ENCODE results near the gene SMNDC1. TPM values are rescaled to one million over a fixed set of nuclear protein-coding genes. Genes with fewer than 3 reads are reported as not detected.
A peak's percentile ranks its signal among the peaks of the same experiment; 100 is the strongest.

Gene SMNDC1
- polyA plus RNA-seq, 2 of the 4 experiments (the other 2 are of a cell fraction) = 27.5 to 40.2 TPM

DNA sequence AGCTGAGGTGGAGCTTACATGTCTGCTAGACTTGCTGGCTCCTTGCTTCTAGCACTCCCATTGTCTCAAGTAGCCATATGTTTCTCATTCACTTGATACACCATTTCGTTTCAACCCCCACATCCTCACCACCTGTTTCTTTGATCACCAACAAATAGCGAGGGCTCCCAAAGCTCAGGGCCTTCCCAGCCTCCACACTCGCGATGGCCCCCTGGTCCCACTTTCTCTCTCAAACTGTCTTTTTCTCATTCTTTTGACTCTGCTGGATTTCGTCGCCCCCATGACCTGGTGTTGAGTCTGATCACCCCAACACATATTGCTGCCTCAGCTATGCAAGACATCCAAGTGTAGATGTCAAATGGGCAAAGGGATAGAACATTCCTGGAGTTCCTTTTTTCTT is 26.0 kb upstream of the SMNDC1 start:
- Histone ChIP-seq H3K9me3 (peaks cover 6% of the 10 kb centered on the region; the same call in 2 of the 3 replicates), H3K27ac (peak overlapping the region in 1 of 2 experiments; percentile 44; a peak in 2 of 6 replicates), H3K4me2 (no peak overlapping the region), H3K4me1 (peaks cover 21% of the 10 kb centered on the region), H3K4me3 (no peak overlapping the region)
- DNase-seq (ENCODE audit: low read depth in 1 of 2, low spot score in 1 of 2) = no peak
- WGBS (ENCODE audit: missing lambda C conversion rate) = 87% methylated on average over 6 of the region's 6 CpGs
- ChIA-PET POLR2A (no interaction called here), CTCF (interaction anchor here (1.0 kb wide), 1 partner anchor 24 kb away, joined by 3 read pairs; no protein-coding TSS in a partner anchor)
- FAIRE-seq = no peak
- ATAC-seq = no peak
- TF ChIP-seq KDM5A (IDR thresholded peaks at IDR 0.05) (no peak), PHF8 (IDR thresholded peaks at IDR 0.05; ENCODE audit: borderline replicate concordance, low read depth) (no peak), FOSL2 (IDR thresholded peaks at IDR 0.05) (no peak), FOSL2 (CRISPR knock-in tag; IDR thresholded peaks at IDR 0.05) (no peak), NR3C1 (IDR thresholded peaks at IDR 0.05) (no peak), SREBF2 (IDR thresholded peaks at IDR 0.05) (no peak)

DNA sequence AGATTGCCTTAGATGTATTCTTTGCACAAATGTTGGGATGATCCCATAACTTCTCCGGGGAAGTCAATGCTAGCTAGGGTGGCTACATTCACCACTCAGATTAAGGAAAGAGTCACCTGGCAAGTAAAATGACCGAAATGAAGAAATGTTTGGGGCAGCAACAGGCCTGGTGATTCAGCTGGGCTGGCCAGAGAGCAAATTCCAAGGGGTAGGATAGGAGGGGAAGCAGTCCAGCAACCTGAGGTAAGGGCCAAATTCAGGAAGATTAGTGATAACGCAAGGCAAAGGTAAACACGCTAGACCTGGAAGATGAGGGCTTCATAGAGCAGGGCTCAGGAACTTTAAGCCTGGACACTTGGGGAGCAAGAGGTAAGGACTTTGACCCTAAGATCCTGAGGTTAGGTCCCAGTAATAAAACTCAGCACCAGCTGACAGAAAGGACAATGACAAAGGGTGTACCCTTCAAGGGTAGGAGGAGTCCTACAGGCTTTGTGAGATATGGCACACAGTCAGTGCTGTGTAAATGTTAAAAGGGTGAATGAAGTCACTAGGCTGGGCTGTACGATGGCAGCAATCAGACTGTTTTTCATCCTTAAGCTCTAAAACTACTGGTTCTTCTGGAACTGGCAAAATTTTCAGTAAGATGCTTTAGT is 22.7 kb upstream of the SMNDC1 start:
- ChIA-PET CTCF (interaction anchor here (1.3 to 4.8 kb wide), 4 partner anchors 10 to 219 kb away, joined by 5 to 27 read pairs (median 7); no protein-coding TSS in a partner anchor), POLR2A (no interaction called here)
- TF ChIP-seq ESRRA (IDR thresholded peaks at IDR 0.05; ENCODE audit: borderline replicate concordance, low read length) = no peak
- TF ChIP-seq, protein P1, sequence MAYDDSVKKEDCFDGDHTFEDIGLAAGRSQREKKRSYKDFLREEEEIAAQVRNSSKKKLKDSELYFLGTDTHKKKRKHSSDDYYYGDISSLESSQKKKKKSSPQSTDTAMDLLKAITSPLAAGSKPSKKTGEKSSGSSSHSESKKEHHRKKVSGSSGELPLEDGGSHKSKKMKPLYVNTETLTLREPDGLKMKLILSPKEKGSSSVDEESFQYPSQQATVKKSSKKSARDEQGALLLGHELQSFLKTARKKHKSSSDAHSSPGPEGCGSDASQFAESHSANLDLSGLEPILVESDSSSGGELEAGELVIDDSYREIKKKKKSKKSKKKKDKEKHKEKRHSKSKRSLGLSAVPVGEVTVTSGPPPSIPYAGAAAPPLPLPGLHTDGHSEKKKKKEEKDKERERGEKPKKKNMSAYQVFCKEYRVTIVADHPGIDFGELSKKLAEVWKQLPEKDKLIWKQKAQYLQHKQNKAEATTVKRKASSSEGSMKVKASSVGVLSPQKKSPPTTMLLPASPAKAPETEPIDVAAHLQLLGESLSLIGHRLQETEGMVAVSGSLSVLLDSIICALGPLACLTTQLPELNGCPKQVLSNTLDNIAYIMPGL (CRISPR knock-in tag; IDR thresholded peaks at IDR 0.05; ENCODE audit: borderline replicate concordance) = no peak
- FAIRE-seq = no peak
- WGBS (ENCODE audit: missing lambda C conversion rate) = 62% methylated on average over 5 of the region's 5 CpGs
- peak; percentile 36 to 50; a peak in 4 of 6 replicates for ATAC-seq
- peaks cover 35% of the 10 kb centered on the region for H3K4me1 ChIP-seq
- no peak overlapping the region for H3K4me3 ChIP-seq
- peak overlapping the region; percentile 38; the same call in 1 of the 3 replicates for H3K4me2 ChIP-seq
- no peak for DNase-seq (ENCODE audit: low read depth in 1 of 2, low spot score in 1 of 2)
- H3K27ac ChIP-seq = peak overlapping the region; percentile 36 to 66; a peak in 5 of 6 replicates
- peaks cover 11% of the 10 kb centered on the region for H3K9me3 ChIP-seq

DNA sequence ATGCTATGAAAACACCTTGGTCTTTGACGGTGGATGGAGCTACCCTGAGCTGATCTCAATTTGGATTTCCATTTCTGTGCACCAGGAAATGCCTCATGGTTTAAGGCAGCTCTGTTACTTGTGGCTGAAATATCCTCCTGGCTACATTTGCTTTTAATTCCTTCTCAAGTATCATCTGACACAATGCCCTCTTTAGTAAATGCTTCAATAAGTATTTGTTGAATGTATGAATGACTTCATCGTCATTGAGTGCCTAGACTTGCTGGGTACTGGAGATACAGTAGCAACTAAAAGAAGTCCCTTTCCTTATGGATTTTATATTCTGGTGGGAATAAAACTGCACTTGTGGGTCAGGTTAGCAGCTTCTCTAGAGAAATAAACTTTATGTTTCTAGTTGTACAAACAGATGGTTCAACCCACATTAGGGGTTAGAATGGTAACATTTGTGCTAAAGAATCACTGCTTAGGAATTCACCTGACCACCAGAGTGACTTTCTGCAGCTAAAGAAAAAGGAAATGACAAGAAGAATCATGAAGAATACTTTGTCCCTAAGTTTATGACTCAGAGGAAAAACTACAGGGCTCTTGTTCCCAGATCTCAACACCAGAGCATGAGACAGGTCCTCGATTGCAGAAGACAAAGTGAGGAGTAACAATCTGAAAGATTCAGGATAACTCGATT is 21.8 kb upstream of the SMNDC1 start:
- 47% methylated on average over 4 of the region's 4 CpGs for WGBS (ENCODE audit: missing lambda C conversion rate)
- Histone ChIP-seq H3K4me1 (peaks cover 35% of the 10 kb centered on the region), H3K4me2 (peak overlapping the region; percentile 38; the same call in 2 of the 3 replicates), H3K27ac (peak overlapping the region; percentile 66 to 68; a peak in 4 of 6 replicates), H3K4me3 (no peak overlapping the region), H3K9me3 (peaks cover 20% of the 10 kb centered on the region)
- TF ChIP-seq, protein P1 (CRISPR knock-in tag; IDR thresholded peaks at IDR 0.05; ENCODE audit: borderline replicate concordance) = no peak
- TF ChIP-seq KDM5A (IDR thresholded peaks at IDR 0.05) (no peak), HOXA7 (CRISPR knock-in tag; IDR thresholded peaks at IDR 0.05) (no peak), MAZ (IDR thresholded peaks at IDR 0.05; ENCODE audit: borderline replicate concordance, low read depth, low read length) (no peak), CBX8 (IDR thresholded peaks at IDR 0.05) (no peak), EHF (CRISPR knock-in tag; IDR thresholded peaks at IDR 0.05) (no peak), EHMT2 (IDR thresholded peaks at IDR 0.05; ENCODE audit: low read depth) (no peak), ZNF302 (CRISPR knock-in tag; IDR thresholded peaks at IDR 0.05) (no peak), GATA3 (IDR thresholded peaks at IDR 0.05; ENCODE audit: borderline replicate concordance) (no peak), RNF2 (IDR thresholded peaks at IDR 0.05; ENCODE audit: borderline replicate concordance, low read depth) (no peak), ESRRA (IDR thresholded peaks at IDR 0.05; ENCODE audit: borderline replicate concordance, low read length) (no peak), ZFP36 (IDR thresholded peaks at IDR 0.05; ENCODE audit: borderline replicate concordance, partially characterized antibody) (no peak), SMC3 (IDR thresholded peaks at IDR 0.05) (no peak), SREBF2 (IDR thresholded peaks at IDR 0.05) (no peak), CBX2 (IDR thresholded peaks at IDR 0.05; ENCODE audit: borderline replicate concordance, low read depth) (no peak)
- no peak for ATAC-seq
- ChIA-PET POLR2A (no interaction called here), CTCF (interaction anchor here (1.3 to 4.8 kb wide), 6 partner anchors 14 to 220 kb away, joined by 4 to 27 read pairs (median 6); partner anchors contain the start of gene SMNDC1)
- DNase-seq (ENCODE audit: low read depth in 1 of 2, low spot score in 1 of 2) = no peak
- FAIRE-seq = no peak
